SK-N-SH treated with all-trans-retinoic acid at 6 μM for 48 hours (cell line): ENCODE results near the gene TLE1.

ENCODE experiments used
- CREB5 ChIP-seq: fragments of 250-450 bp; sonication (Bioruptor Pico); IDR thresholded peaks from 2 replicates; pipeline ENCODE4 v1.5.1; 2020; ENCODE audit warnings: low read depth, mild to moderate bottlenecking, moderate library complexity
- CSDC2 ChIP-seq: fragments of 250-450 bp; sonication (Bioruptor Pico); IDR thresholded peaks from 2 replicates; pipeline ENCODE4 v1.5.0; 2020; ENCODE audit warnings: mild to moderate bottlenecking, moderate library complexity
- ISL1 ChIP-seq: fragments of 250-450 bp; sonication (Bioruptor Pico); IDR thresholded peaks from 2 replicates; pipeline ENCODE4 v2.1.2; 2022; ENCODE audit warnings: mild to moderate bottlenecking, moderate library complexity
- OSR1 ChIP-seq: fragments of 250-450 bp; sonication (Bioruptor Pico); IDR thresholded peaks from 2 replicates; pipeline ENCODE4 v1.8.0; 2022; ENCODE audit warnings: moderate library complexity, mild to moderate bottlenecking, inconsistent platforms
- POU6F1 ChIP-seq: fragments of 250-450 bp; sonication (Bioruptor Pico); IDR thresholded peaks from 2 replicates; pipeline ENCODE4 v1.8.0; 2021; ENCODE audit warnings: low read depth, mild to moderate bottlenecking, moderate library complexity, borderline replicate concordance
- PPARA ChIP-seq: fragments of 250-450 bp; sonication (Bioruptor Pico); IDR thresholded peaks from 2 replicates; pipeline ENCODE4 v1.5.0; 2020; ENCODE audit warnings: mild to moderate bottlenecking, borderline replicate concordance
- RARB ChIP-seq: fragments of 250-450 bp; sonication (Bioruptor Pico); IDR thresholded peaks from 2 replicates; pipeline ENCODE4 v1.8.0; 2021; ENCODE audit warnings: mild to moderate bottlenecking, moderate library complexity
- SNAI2 ChIP-seq: fragments of 250-450 bp; sonication (Bioruptor Pico); IDR thresholded peaks from 2 replicates; pipeline ENCODE4 v1.5.0; 2020; ENCODE audit warnings: mild to moderate bottlenecking, moderate library complexity
- ZC3H10 ChIP-seq: fragments of 250-450 bp; sonication (Bioruptor Pico); IDR thresholded peaks from 2 replicates; pipeline ENCODE4 v1.5.1; 2021; ENCODE audit warnings: mild to moderate bottlenecking, moderate library complexity
- ZFP30 ChIP-seq: fragments of 450-650 bp; formaldehyde crosslinking; IDR thresholded peaks from 2 replicates; pipeline ENCODE4 v1.5.0; 2022; ENCODE audit warnings: mild to moderate bottlenecking, moderate library complexity
- ZNF8 ChIP-seq: fragments of 450-650 bp; formaldehyde crosslinking; IDR thresholded peaks from 2 replicates; pipeline ENCODE4 v1.5.0; 2020; ENCODE audit warnings: mild to moderate bottlenecking, moderate library complexity
- TF ChIP-seq, protein P1 (sequence below): fragments of 250-450 bp; sonication (Bioruptor Pico); IDR thresholded peaks from 2 replicates; pipeline ENCODE4 v1.5.0; 2020; ENCODE audit warnings: mild to moderate bottlenecking, moderate library complexity
- TF ChIP-seq, protein P2 (sequence below): fragments of 250-450 bp; sonication (Bioruptor Pico); IDR thresholded peaks from 2 replicates; pipeline ENCODE4 v1.8.0; 2020; ENCODE audit warnings: mild to moderate bottlenecking, moderate library complexity, borderline replicate concordance

DNA sequence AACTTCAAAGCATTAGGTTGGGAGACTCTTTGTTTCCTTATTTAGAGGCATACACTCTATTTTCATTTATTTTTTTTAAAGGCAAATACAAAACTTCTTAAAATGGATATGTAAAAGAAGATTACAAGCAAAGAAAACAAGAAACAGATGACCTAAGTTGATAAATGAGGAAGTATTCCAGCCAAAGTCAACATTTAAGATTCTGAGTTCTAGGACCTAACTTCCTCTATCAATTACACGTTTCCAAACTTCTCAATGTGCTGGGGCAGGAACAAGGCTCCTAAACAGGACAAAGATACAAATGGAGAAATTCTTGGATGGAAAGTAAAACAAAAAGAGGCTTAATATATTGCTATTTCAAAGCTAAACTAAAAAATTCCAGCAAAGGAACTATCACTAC, 89.5 kb downstream of the TLE1 start:
- TF ChIP-seq ISL1 (CRISPR knock-in tag) (no peak), PPARA (CRISPR knock-in tag) (no peak), POU6F1 (CRISPR knock-in tag) (no peak), OSR1 (CRISPR knock-in tag) (no peak), CREB5 (CRISPR knock-in tag) (no peak), ZFP30 (no peak), ZNF8 (CRISPR knock-in tag) (no peak), CSDC2 (no peak), RARB (CRISPR knock-in tag) (no peak), SNAI2 (CRISPR knock-in tag) (no peak), ZC3H10 (no peak)
- TF ChIP-seq, protein P1, sequence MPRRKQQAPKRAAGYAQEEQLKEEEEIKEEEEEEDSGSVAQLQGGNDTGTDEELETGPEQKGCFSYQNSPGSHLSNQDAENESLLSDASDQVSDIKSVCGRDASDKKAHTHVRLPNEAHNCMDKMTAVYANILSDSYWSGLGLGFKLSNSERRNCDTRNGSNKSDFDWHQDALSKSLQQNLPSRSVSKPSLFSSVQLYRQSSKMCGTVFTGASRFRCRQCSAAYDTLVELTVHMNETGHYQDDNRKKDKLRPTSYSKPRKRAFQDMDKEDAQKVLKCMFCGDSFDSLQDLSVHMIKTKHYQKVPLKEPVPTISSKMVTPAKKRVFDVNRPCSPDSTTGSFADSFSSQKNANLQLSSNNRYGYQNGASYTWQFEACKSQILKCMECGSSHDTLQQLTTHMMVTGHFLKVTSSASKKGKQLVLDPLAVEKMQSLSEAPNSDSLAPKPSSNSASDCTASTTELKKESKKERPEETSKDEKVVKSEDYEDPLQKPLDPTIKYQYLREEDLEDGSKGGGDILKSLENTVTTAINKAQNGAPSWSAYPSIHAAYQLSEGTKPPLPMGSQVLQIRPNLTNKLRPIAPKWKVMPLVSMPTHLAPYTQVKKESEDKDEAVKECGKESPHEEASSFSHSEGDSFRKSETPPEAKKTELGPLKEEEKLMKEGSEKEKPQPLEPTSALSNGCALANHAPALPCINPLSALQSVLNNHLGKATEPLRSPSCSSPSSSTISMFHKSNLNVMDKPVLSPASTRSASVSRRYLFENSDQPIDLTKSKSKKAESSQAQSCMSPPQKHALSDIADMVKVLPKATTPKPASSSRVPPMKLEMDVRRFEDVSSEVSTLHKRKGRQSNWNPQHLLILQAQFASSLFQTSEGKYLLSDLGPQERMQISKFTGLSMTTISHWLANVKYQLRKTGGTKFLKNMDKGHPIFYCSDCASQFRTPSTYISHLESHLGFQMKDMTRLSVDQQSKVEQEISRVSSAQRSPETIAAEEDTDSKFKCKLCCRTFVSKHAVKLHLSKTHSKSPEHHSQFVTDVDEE (CRISPR knock-in tag), result no peak
- TF ChIP-seq, protein P2, sequence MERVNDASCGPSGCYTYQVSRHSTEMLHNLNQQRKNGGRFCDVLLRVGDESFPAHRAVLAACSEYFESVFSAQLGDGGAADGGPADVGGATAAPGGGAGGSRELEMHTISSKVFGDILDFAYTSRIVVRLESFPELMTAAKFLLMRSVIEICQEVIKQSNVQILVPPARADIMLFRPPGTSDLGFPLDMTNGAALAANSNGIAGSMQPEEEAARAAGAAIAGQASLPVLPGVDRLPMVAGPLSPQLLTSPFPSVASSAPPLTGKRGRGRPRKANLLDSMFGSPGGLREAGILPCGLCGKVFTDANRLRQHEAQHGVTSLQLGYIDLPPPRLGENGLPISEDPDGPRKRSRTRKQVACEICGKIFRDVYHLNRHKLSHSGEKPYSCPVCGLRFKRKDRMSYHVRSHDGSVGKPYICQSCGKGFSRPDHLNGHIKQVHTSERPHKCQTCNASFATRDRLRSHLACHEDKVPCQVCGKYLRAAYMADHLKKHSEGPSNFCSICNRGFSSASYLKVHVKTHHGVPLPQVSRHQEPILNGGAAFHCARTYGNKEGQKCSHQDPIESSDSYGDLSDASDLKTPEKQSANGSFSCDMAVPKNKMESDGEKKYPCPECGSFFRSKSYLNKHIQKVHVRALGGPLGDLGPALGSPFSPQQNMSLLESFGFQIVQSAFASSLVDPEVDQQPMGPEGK (CRISPR knock-in tag), result no peak
